RPMI8226 (cell line): Measurements from ENCODE around the gene RNASEH1.
"Not testable (repeated sequence)": the region's sequence is repeated elsewhere in the genome, so short reads cannot be mapped to it uniquely, and the experiment has no call there.

Source experiments
- DNase-seq: peaks from one replicate; pipeline ENCODE4 v3.0.0-alpha.2; 2015

The RNASEH1 gene

DNA sequence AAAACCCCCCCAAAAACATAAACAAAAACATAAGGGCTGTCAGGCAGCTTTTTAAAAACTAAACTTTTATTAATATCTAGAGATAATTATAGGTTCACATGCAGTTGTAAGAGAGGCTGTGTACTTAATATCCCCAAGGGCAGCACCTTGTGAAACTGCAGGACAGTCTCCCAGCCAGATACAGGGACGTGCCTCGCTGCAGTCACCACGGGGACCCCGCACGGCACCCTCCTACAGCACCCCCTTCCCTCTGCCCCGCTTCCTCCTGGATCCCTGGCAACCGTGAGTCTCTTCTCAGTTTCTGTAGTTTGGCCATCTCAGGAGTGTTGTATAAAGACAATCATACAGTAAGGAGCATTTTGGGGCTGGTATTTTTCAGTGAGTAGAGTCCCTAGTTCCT lies 30.0 kb upstream of the RNASEH1 start:
- DNase-seq = no peak

DNA sequence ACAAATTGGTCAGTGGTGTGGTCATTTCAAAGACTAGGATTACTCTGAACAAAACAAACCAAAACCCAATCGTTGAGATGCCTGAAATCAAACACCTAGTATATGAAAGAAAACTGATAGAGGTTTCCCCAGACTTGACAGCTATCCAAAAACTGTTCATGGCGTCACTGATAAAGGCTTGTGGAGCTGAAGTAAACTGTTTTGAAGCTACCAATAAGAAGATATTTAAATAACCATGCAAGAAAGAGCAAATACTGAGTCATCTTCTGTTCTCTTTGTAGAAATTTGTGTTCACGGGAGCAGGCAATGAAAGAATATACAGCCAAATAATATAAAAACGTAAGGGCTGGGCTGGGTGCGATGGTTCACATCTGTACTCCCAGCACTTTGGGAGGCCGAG lies 29.3 kb upstream of the RNASEH1 start:
- no peak for DNase-seq

DNA sequence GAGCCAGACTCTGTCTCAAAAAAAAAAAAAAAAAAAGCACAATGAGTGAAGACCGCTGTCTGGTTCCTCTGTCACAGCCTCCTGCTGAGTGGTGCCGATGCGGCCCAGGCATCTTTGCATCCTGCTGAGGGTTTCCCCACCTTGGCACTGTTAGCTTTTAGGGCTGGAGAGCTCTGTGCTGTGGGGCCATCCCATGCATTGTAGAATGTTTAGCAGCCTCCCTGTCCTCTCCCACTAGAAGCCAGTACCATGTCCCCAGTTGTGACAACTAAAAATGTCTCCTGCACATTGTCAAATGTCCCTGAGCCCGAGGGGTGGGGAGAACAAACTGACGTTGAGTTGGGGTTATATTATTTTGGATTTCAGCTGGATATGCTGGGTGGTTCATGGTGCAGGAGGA lies 28.9 kb upstream of the RNASEH1 start:
- no peak for DNase-seq

DNA sequence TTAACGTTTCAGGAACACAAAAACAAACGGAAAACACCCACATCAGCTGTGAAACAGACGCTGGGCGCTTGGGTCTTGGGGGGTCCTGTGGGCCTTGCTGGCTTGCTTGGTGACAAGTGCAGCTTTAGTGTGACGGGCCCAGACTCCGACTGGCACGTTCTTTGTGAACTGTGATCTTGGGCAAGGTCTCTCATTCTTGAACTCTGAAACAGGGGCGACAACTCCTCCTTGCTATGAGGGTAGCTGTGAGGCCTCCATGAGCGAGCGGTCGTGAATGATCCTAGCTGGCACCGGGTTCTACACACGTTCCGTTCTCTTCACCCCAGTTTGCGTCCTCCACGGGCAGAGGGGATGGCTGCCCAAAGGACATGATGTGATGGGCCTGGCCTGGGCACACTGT lies 28.1 kb upstream of the RNASEH1 start:
- no peak for DNase-seq

DNA sequence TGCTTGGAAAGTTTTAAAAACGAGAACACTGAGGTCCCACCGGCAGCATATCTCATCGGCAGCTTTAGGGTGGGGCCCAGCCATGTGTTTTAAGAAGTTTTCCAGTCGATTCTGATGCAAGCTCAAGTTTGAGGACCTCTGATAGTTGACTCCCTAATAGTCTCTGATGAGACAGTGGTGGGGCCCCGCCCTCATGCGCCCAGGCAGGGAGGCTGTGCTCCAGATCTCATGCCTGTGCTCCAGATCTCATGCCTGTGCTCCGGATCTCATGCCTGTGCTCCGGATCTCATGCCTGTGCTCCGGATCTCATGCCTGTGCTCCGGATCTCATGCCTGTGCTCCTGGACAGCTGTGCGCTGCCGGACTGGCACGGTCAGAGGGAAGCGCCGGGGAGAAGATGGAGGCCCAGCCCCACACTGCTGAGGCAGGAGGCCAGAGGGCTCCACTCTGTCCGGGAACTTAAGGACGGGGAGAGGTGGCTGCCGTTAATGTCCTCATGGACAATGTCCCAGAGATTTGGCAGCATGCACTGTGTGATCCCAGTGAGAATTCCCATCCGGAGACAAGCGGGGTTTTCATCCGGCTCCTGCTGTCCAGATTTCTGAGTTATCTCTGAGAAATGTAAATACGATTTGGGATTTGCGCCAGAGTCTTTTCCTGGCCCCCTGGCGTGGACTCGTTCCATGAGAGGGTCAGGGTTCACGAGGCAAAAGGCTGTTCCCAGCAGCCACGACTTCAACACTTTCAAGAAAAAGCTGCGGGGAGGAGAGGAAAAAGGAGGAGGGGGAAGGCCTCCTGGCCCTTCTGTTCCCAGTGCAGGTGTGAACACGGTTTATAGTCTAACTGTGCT lies 27.4 kb upstream of the RNASEH1 start:
- no peak for DNase-seq

DNA sequence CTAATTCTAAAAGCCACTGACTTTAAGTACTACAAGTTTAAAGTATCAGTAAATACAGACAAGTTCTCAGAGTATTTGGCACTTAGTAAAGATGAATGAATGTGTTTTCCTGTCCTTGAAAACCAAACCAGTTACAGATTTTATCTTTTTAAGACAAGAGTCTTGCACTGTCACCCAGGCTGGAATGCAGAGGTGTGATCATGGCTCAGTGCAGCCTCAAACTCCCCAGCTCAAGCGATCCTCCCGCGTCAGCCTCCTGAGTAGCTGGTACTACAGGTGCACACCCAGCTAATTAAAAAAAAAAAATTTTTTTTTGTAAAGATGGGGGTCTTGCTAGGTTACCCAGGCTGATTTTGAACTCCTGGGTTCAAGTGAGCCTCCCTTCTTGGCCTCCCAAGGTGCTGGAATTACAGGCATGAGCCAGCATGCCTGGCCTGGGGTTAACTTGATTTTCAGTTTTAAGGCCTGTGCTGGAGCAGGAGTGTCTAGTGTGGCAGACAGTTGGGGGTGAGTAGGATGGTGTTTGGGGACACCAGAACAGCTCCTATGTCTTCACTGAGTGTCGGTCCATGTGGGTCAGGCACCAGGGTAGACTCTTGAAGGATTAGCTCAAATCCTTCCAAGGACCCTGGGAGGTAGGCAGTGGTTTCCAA lies 26.6 kb upstream of the RNASEH1 start:
- no peak for DNase-seq

DNA sequence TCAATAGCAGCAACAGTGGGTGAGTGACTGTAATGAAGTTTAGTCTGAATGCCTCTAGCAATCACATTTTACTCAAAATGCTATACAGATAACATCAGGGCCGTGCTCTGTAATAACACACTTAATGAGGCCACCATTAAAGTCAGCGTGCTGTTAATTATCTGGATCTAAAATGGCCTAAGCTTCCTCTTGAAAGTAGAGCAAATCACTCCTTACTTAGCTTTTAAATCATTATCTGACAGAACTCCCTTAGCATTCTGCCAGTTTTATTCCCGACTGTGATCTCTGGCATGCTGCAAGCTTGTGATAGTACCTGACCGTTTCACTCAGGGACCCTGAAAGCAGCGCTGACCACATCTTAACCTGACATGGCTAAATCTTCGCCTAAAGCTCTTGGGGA lies 25.9 kb upstream of the RNASEH1 start:
- DNase-seq = no peak

DNA sequence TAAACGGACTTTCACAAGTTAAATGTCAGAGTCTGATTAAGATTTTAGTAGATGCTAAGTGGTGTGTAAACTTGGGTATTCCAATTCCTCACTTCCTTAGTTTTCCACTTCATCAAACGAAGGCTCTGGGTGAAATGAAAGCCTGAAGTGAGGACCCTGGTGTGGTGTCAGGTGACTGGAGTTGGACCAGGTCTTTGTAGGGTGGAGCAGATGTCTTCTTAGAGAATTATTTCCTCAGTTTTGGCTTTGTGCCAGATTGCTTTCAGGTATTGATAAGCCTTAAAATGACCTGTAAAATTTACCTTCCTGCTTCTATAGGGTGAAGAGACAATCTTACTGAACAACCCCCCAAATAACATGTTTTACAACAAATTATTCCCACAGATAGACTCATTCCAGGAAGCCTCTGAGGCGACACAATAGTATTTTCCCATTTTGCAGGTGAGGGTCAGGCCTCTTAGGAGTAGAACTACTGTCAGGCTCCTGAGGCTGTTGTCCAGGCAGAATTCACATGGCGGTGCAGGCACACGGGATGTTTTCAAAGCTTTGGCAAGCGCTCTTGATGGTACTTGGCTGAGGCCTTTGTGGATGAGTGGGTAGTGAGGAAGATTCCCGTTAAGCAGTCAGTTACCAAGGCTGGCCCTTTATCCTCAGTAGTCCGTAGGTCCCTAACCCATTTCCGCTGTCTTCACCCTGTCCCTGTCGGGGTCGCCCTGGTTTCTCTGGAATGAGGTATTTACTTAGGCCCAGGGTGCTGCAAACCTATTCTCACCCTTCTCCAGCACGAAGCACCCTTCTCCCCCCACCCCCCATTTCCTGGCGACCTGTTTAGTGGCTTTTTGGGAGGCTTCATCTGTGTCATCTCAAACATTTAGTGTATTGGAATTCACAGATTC lies 23.5 kb upstream of the RNASEH1 start:
- no peak for DNase-seq

DNA sequence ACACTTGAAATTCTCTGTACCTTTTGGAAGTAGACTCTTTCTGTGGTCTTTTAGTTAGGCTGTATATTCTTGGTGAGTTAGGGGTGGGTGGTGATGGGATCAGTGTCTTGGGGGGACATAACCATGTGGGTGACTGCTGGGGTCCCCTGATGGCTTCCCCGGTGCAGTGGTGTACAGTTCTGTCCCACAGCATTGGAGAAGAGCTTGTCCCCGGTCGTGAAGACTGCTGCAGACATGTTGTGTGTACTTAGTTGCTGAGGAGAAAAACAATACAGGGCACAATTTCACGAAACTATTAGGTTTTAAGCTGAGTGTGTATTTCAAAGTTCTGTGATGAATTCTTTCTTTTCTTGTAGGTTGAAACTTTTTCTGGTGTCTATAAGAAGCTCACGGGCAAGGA lies 22.3 kb upstream of the RNASEH1 start:
- DNase-seq = no peak

DNA sequence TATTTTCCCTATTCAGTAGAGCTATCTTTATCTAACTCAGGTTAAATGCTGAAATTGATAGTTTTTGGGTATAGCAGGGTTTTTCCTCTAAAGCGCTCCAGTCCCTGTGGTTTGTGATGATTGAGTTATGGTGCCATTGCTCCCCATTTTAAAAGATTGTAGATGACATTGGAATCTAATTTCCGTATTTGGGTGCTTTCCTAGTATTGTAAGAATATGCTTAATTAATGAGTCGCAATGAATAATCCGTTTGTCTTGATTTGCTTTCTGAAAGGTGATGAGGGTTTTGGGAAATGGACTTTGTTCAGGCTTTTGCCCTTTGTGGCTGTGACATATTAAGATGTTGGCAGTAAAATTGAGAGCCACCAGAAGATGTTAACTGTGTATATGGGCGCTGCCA lies 20.9 kb upstream of the RNASEH1 start:
- DNase-seq = no peak

DNA sequence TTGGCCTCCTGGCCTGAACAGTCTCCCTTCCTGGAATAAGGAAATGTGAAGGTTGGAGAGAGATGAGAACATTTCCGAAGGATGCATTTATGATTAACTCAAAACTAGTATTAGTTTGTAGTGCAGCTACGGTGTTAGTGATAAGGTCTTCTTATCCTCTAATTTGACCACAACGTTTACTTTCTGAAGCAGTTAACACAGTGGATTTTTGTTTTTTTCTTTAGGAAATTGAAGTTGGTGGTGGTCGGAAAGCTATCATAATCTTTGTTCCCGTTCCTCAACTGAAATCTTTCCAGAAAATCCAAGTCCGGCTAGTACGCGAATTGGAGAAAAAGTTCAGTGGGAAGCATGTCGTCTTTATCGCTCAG lies 18.1 kb upstream of the RNASEH1 start:
- not testable (repeated sequence) for DNase-seq

DNA sequence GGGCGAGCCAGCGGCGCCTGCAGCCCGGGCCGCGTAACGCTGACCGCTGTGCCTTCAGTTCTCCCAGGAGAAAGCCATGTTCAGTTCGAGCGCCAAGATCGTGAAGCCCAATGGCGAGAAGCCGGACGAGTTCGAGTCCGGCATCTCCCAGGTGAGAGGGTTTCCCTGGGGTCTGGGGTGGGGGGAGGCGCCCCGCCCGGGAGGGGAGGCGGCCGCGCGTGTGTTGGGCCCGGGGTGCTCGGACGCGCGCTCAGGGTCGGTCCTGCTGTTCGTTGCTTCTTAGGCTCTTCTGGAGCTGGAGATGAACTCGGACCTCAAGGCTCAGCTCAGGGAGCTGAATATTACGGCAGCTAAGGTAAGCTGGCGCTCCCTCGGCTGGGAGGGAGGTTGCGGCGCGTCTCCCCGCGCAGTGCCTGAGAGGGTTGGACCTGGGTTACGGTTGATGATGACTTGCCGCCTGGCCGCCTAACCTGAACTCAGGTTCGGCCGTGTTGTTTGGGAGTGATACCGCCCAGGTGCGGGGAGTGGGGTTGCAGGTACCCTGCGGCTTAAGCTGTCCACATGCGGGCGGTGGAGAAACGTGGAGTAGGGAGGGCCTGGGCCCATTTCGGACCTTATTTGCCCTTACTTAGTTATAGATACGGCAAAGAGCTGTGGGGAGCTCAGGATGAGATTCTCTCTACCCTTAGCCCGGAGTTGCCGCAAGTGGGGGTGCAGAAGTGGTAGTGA lies 17.6 kb upstream of the RNASEH1 start:
- DNase-seq = peak; percentile 34

DNA sequence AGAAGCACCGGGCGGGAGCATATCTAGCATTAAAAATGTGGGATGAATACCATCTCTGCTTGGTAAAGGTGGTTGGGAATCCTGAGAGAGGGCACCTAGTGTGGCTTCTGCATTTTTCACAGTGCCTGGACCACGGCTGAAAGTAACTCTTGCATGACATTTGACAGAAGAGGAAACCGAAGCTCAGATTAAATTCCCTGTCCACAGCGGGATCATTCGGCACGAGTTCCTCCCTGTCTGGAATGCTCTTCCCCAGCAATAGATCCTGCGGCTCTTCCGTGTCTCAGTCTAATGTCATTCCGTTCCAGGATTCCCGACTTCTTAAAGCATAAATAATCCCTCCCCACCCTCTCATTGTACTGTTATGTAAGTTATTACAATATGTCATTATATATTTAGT lies 16.0 kb upstream of the RNASEH1 start:
- DNase-seq = no peak

DNA sequence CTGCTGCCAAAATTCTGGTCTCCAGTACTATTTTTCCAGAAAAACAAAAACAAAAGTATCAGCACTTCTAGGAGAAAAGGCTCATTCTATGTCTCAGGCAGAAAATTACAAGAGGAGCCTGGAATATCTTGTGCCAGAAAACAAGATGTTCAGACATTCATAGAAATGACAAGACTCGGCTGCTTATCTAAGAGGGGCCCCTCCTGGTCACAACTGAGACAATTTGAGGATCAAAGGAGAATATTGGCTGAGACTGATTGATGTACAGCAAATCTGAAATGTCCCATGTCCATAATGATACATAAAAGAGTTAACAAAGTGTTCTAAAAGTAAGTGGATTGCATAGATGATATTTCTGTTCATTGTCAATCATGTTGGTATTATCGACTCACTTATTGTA lies 14.5 kb upstream of the RNASEH1 start:
- DNase-seq = no peak

DNA sequence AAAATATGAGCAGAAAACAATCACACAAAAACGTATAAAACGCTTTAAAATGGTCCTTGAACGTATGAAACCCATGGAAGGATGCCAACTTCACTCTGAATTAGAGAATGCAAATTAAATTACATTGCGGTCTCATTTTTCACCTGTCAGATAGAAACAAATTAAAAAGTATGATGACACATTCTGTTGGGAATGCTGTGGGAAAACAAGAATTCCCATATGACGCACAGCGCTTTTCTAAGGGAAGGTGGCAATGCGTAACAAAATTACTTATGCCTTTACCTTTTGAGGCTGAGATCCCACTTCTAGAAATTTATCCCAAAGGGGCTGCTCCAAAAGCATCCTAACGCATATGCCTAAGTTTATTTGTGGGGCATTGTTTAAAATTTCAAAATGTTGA lies 13.2 kb upstream of the RNASEH1 start:
- no peak for DNase-seq

DNA sequence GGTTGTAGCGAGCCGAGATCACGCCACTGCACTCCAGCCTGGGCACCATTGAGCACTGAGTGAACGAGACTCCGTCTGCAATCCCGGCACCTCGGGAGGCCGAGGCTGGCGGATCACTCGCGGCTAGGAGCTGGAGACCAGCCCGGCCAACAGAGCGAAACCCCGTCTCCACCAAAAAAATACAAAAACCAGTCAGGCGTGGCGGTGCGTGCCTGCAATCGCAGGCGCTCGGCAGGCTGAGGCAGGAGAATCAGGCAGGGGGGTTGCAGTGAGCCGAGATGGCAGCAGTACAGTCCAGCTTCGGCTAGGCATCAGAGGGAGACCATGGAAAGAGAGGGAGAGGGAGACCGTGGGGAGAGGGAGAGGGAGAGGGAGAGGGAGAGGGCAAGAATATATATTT lies 11.5 kb upstream of the RNASEH1 start:
- DNase-seq = not testable (repeated sequence)

DNA sequence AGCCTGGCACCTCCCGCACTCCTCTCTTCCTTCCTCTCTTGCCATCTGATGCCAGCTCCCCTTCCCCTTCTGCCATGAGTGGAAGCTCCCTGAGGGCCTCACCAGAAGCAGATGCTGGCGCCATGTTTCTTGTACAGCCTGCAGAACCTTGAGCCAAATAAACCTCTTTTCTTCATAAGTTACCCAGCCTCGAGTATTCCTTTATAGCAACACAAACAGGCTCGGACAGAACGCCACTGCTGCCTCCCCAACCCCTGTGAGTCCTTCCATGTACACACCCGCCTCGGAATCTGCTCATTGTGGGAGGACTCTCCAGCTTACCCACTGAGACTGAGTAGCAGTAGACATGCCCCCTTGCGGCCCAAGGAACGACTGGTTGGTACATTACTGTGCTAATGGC lies 8.7 kb upstream of the RNASEH1 start:
- no peak for DNase-seq

DNA sequence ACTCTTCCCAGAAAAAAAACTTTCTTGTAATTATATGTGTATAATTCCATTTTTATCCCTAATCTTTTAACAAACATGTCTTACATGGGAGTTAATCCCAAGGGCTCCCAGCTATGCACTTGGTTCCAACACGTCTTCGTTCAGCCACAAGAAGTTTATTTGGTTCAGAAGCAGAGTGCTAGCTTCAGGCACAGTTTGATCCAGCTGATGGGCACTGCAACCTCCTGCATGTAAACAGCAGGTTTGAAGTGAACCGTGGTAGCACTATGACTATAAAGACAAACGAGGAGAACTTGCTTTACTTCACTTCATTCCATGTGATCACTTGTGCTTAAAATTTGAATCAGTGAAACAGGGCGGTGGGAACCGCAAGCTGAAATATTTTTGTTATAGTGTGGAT lies 7.0 kb upstream of the RNASEH1 start:
- DNase-seq = no peak

DNA sequence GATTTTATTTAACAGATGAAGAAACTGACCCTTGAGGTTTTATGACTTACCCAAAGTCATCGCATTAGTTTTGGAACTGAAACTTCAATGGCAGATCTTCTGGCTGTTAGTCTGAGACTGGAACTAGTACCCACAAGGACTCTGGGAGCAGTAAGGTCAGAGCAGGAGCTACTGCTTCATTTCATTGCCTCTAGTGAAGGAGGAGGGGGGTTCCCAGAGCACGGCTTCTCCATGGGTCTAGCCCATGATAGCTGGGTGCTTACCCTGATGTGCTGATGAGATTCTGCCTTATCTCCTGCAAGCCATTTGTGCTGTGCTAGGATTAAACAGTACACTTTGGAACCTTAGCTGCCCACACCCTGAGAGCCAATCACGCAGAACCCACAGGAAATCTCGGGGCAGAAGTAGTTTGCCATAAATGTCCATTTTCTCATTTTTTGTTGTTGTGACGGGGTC lies 5.4 kb upstream of the RNASEH1 start:
- no peak for DNase-seq

DNA sequence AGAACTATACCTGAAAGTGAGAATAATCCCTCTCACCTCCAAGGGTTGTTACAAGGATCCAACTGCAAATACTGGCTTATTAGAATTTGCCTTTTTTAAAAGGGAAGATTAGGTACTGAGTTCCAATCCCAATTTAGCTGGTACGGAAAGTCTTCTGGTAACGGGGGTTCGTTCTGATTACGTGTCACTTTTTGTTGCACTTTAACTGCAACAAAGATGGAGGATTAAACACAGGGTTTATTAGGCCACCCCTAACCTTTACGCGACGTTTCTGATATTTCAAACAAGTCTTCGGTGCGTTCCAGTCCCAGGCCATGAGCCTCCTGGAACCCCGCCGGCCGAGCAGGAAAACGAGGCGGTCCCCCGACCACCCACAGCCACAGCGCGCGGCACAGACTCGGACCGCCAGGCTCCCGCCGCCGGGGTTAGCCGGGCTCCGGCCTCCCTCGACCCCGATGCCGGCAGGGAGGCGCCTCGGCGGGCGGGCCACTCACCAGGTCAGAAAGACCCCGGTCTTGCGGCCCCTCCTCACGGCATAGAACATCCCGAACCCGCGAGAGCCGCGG lies 411 bp downstream of the RNASEH1 start:
- DNase-seq = peak; percentile 7

DNA sequence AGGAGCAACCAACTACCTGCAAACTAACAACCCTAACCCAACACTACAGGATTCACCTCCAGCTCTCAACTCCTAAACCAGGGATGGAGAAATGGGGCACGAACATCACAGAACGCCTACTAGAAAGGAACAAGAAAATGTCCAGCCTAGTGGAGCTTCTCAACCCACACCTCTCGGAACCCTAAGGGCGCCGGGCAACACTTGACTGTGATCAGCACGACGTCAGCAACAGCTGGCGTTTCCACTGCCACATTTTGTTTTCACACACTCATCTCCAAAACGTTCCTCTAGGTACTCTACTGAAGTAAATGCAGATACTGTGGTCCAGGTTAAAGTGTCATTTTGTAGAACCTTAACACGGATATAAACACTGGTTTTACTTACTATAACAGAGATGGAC lies 4.2 kb downstream of the RNASEH1 start:
- DNase-seq = no peak

DNA sequence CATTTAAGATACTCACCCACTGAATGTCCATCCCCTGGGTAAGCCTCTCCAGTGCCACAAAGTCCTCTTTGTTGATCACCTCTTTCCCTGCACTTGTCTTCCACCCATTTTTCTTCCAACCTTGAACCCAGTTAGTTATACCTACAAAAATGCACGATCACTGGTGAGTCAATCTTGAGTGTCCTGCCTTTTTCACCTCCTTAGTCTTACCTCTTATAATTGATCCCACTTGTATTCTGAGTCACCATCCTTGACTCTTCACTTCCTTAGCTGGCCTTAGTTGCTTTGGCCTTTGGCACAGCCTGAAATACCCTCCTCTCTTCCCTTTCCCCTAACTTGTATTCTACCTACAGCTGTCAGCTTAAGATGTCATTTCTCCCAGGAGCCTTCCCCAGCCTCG lies 10.2 kb downstream of the RNASEH1 start:
- no peak for DNase-seq
